Measurements from ENCODE around the gene HDGFL2.
A peak's percentile ranks its signal among the peaks of the same experiment; 100 is the strongest.

The HDGFL2 gene

DNA sequence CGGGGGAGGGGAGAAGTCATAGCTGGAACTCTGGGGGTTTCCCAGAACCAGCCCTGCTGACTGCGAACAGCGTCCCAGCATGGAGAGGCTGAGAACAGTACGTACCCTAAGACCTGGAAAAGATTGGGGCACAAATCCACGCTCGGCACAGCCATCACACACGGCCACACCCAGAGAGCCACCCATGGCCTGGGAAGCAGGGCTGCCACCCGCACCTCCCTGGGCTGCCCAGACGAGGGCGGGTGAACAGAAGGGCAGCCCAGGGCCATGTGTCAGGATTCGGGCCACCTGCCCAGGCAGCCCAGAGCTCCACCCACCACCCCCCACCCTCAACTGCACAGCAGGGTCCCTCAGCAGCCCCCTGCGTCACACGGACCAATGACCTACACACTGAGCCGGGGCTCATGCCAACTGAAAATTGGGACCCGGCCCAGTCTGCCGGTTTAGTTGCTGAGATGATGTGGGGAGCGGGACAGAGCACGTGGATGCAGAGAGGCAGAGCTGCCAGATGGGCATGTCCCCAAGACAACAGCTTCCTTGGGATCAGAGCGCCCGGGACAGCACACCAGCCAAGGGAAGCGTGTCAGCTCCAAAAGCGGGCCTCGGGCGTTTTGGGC lies 23.0 kb upstream of the HDGFL2 start:
- no peak for TF ChIP-seq CTCF (IDR thresholded peaks at IDR 0.05; ENCODE audit: low read depth, low read length)
- in situ Hi-C loops (cut with HindIII; ENCODE audit: low sequenced_read_pairs) = no loop called here
- no peak for DNase-seq (ENCODE audit: low read depth, low spot score)
- no peak overlapping the region for H3K4me3 ChIP-seq (ENCODE audit: low read depth, low read length)

DNA sequence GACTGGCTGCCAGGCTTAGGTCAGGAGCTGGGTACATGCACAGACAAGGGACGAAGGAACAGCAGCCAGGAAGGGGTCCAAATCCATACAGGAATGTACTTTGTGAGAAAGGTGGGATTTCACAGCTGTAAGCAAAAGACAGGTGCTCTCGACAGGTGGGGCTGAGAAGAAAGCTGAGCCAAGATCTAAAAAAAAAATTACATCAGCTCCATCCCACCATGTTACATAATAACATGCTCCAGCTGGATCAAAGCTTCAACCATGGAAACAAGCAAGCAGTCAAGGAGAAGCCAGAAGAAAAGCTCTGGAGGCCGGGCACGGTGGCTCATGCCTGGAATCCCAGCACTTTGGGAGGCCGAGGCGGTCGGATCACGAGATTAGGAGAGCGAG lies 22.5 kb upstream of the HDGFL2 start:
- no peak for TF ChIP-seq CTCF (IDR thresholded peaks at IDR 0.05; ENCODE audit: low read depth, low read length)
- in situ Hi-C loops (cut with HindIII; ENCODE audit: low sequenced_read_pairs) = no loop called here
- no peak for DNase-seq (ENCODE audit: low read depth, low spot score)
- H3K4me3 ChIP-seq (ENCODE audit: low read depth, low read length) = no peak overlapping the region

DNA sequence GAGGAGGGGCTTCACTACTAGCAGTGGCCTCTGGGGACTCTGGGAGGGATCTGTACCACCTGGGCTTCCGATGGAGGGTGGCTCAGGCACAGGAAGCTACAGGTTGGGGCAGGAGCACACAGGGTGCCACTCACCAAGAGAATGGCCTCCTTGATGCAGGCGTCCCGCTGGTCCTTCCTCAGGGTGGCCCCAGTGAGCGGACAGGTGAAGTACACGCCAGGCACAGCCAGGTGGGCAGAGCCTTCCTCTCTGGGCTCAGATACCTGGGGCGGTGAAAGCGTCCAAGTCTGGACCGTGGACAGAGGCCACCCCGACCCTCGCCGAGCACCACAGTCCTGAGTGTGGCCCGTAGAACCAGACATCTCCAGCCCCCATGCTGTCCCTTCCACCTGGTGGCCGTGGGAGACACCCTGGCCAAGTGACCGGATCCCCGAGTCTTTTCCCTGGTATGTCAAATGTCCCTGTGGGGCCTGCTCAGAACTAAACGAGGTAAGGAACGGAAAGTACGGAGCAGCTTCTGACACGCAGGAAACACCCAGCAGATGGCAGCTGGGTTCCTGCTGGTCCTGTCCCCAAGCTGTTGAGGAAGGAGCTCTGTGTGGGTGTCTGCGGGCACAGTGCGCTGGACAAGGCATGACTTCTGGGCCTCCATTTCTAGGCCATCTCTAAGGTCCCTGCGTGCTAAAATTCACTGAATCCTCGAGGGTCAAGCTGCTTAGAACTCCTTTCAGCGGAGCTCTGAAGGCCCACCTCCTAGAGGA lies 19.7 kb upstream of the HDGFL2 start:
- in situ Hi-C loops (cut with HindIII; ENCODE audit: low sequenced_read_pairs) = no loop called here
- DNase-seq (ENCODE audit: low read depth, low spot score) = no peak
- TF ChIP-seq CTCF (IDR thresholded peaks at IDR 0.05; ENCODE audit: low read depth, low read length) = no peak
- H3K4me3 ChIP-seq (ENCODE audit: low read depth, low read length) = no peak overlapping the region

- no peak overlapping the region for H3K4me3 ChIP-seq (ENCODE audit: low read depth, low read length)
- in situ Hi-C loops (cut with HindIII; ENCODE audit: low sequenced_read_pairs) = no loop called here
- no peak for TF ChIP-seq CTCF (IDR thresholded peaks at IDR 0.05; ENCODE audit: low read depth, low read length)
- DNase-seq (ENCODE audit: low read depth, low spot score) = no peak
These were observed 18.6 kb upstream of the HDGFL2 start for GRCh38 chr19:4453232-4454179.

- peak overlapping the region; percentile 85 for H3K4me3 ChIP-seq (ENCODE audit: low read depth, low read length)
- TF ChIP-seq CTCF (IDR thresholded peaks at IDR 0.05; ENCODE audit: low read depth, low read length) = no peak
- peak; percentile 31 for DNase-seq (ENCODE audit: low read depth, low spot score)
- in situ Hi-C loops (cut with HindIII; ENCODE audit: low sequenced_read_pairs) = no loop called here
These were observed 17.1 kb upstream of the HDGFL2 start for GRCh38 chr19:4454747-4455718.

All from astrocyte of the spinal cord (primary cell).